Neural cell (in vitro differentiated cells): ENCODE data around the gene TTPAL. TPM values are rescaled to one million over a fixed set of nuclear protein-coding genes. Genes with fewer than 3 reads are reported as not detected.

Source experiments
- H2AFZ ChIP-seq: fragments of 200-600, 300-800 bp; sonication (generic), shearing (Covaris generic); 2 replicates; pipeline ENCODE4 v1.6.0; 2014; ENCODE audit warnings: low read depth, mild to moderate bottlenecking, antibody characterized with exemption, low read length, moderate library complexity
- H3F3A ChIP-seq: fragments of 200-600 bp; shearing (Covaris generic); 2 replicates; pipeline ENCODE4 v1.6.1; 2016; ENCODE audit warnings: mild to moderate bottlenecking, moderate library complexity, mixed read lengths, antibody characterized with exemption, low read length; ENCODE audit not compliant: insufficient read depth, poor library complexity, severe bottlenecking
- H3K27ac ChIP-seq: fragments of 200-600, 300-800 bp; sonication (generic), shearing (Covaris generic); 2 replicates; pipeline ENCODE4 v1.5.1; 2014; ENCODE audit warnings: mild to moderate bottlenecking, low read length, moderate library complexity
- H3K27me3 ChIP-seq: fragments of 300-800, 200-600 bp; sonication (generic), shearing (Covaris generic); 2 replicates; pipeline ENCODE4 v1.6.0; 2014; ENCODE audit warnings: mild to moderate bottlenecking, low read depth, low read length, moderate library complexity; ENCODE audit not compliant: insufficient read depth
- H3K36me3 ChIP-seq: fragments of 300-800, 200-600 bp; sonication (generic), shearing (Covaris generic); 2 replicates; pipeline ENCODE4 v1.5.1; 2014; ENCODE audit warnings: mild to moderate bottlenecking, antibody characterized with exemption, low read length, moderate library complexity; ENCODE audit not compliant: insufficient read depth
- H3K4me2 ChIP-seq: fragments of 300-800, 200-600 bp; sonication (generic), shearing (Covaris generic); 2 replicates; pipeline ENCODE4 v1.6.0; 2014; ENCODE audit warnings: mild to moderate bottlenecking, low read length
- H3K4me3 ChIP-seq: fragments of 300-800, 200-600 bp; sonication (generic), shearing (Covaris generic); 2 replicates; pipeline ENCODE4 v1.5.1; 2014; ENCODE audit warnings: mild to moderate bottlenecking, low read length, moderate library complexity
- H3K79me2 ChIP-seq: fragments of 200-600 bp; shearing (Covaris generic); replicated peaks from 2 replicates; pipeline ENCODE4 v1.6.0; 2014; ENCODE audit warnings: mild to moderate bottlenecking, low read length, moderate library complexity; ENCODE audit not compliant: insufficient read depth
- H3K9ac ChIP-seq: fragments of 300-800, 200-600 bp; sonication (generic), shearing (Covaris generic); 2 replicates; pipeline ENCODE4 v1.6.1; 2016; ENCODE audit warnings: mild to moderate bottlenecking, low read length, mixed read lengths
- H3K9me2 ChIP-seq: fragments of 200-600 bp; shearing (Covaris generic); 2 replicates; pipeline ENCODE4 v1.6.1; 2016; ENCODE audit warnings: mild to moderate bottlenecking, low read length, mixed read lengths; ENCODE audit not compliant: insufficient read depth
- H3K9me3 ChIP-seq: fragments of 200-600, 300-800 bp; sonication (generic), shearing (Covaris generic); 2 replicates; pipeline ENCODE4 v1.6.1; 2016; ENCODE audit warnings: mild to moderate bottlenecking, mixed run types, low read length, moderate library complexity, mixed read lengths
- H4K20me1 ChIP-seq: fragments of 200-600 bp; shearing (Covaris generic); 2 replicates; pipeline ENCODE4 v1.6.1; 2016; ENCODE audit warnings: mild to moderate bottlenecking, mixed run types; ENCODE audit not compliant: insufficient read depth
- CTCF ChIP-seq: fragments of 450-650 bp; IDR thresholded peaks from 2 replicates; pipeline ENCODE4 v1.5.1; 2014; ENCODE audit warnings: antibody characterized with exemption, mild to moderate bottlenecking, moderate library complexity; ENCODE audit not compliant: poor library complexity, severe bottlenecking
- EP300 ChIP-seq: fragments of 450-650 bp; conservative IDR thresholded peaks from 2 replicates; pipeline ENCODE4 v1.6.1; 2014; ENCODE audit warnings: antibody characterized with exemption, mild to moderate bottlenecking, moderate library complexity; ENCODE audit not compliant: poor library complexity, severe bottlenecking
- EZH2 ChIP-seq: fragments of 200-600, 300-800 bp; shearing (Covaris generic), sonication (generic); IDR thresholded peaks from 2 replicates; pipeline ENCODE4 v1.6.1; 2014; ENCODE audit warnings: antibody characterized with exemption, low read length, borderline replicate concordance, mild to moderate bottlenecking; ENCODE audit not compliant: insufficient read depth, poor library complexity, severe bottlenecking
- MXI1 ChIP-seq: fragments of 450-650 bp; conservative IDR thresholded peaks from 2 replicates; pipeline ENCODE4 v1.6.1; 2014; ENCODE audit warnings: antibody characterized with exemption, mild to moderate bottlenecking; ENCODE audit not compliant: poor library complexity, severe bottlenecking
- POLR2AphosphoS5 ChIP-seq: IDR thresholded peaks from 2 replicates; pipeline ENCODE4 v1.6.1; 2012
- RAD21 ChIP-seq: fragments of 450-650 bp; conservative IDR thresholded peaks from 2 replicates; pipeline ENCODE4 v1.6.1; 2014; ENCODE audit warnings: antibody characterized with exemption, mild to moderate bottlenecking, moderate library complexity
- REST ChIP-seq: IDR thresholded peaks from 2 replicates; pipeline ENCODE4 v1.6.1; 2012; ENCODE audit warnings: borderline replicate concordance
- SMC3 ChIP-seq: fragments of 450-650 bp; conservative IDR thresholded peaks from 2 replicates; pipeline ENCODE4 v1.6.1; 2014; ENCODE audit warnings: antibody characterized with exemption, mild to moderate bottlenecking, moderate library complexity; ENCODE audit not compliant: poor library complexity
- TAF1 ChIP-seq: IDR thresholded peaks from 2 replicates; pipeline ENCODE4 v1.6.1; 2012; ENCODE audit warnings: low read depth
- polyA plus RNA-seq: library from polyadenylated mRNA; depleted of rRNA; stranded (reverse); fragments of >200 nt; gene quantifications from 2 replicates; pipeline ENCODE4 v1.2.3, GENCODE V29; 2014

The TTPAL gene
- polyA plus RNA-seq, 1 donor from 2014 or later = 11.2 TPM

DNA sequence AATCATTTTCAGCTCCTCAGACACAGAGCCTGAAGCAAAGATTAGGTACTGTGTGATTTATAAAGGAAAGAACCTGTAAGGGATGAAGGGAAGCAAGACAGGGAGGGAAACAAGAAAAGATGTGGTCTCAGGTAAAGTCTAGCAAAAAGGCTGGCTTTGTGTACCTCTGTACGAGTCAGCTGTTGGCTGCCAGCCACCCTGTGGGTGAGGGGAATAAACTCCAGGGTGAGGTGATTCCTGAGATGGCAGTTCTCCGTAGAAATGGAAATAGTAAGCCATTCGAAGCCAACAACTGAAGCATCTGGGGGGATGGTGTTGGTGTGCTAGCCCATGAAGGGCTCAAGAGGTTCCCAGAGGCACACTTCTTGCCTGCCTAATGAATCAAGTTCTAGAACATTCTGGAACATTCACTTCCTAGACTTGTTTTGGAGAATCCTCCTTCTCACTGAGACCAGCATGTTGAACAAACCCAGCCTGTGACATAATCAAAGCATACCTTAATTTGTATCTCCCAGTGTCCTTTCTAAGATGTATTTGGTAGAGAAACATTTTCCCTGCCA lies 10.6 kb upstream of the TTPAL start:
- Histone ChIP-seq H3F3A (no peaks in the 10 kb centered on the region), H3K79me2 (no peaks in the 10 kb centered on the region), H3K27ac (no peak overlapping the region), H3K9me3 (no peaks in the 10 kb centered on the region), H3K9ac (no peak overlapping the region), H3K4me2 (no peak overlapping the region), H3K9me2 (no peaks in the 10 kb centered on the region), H3K27me3 (no peaks in the 10 kb centered on the region), H3K36me3 (no peaks in the 10 kb centered on the region), H3K4me3 (no peak overlapping the region), H2AFZ (no peak overlapping the region), H4K20me1 (no peaks in the 10 kb centered on the region)
- no peak for TF ChIP-seq SMC3
- TF ChIP-seq MXI1 = no peak
- no peak for TF ChIP-seq EZH2
- TF ChIP-seq CTCF = no peak

DNA sequence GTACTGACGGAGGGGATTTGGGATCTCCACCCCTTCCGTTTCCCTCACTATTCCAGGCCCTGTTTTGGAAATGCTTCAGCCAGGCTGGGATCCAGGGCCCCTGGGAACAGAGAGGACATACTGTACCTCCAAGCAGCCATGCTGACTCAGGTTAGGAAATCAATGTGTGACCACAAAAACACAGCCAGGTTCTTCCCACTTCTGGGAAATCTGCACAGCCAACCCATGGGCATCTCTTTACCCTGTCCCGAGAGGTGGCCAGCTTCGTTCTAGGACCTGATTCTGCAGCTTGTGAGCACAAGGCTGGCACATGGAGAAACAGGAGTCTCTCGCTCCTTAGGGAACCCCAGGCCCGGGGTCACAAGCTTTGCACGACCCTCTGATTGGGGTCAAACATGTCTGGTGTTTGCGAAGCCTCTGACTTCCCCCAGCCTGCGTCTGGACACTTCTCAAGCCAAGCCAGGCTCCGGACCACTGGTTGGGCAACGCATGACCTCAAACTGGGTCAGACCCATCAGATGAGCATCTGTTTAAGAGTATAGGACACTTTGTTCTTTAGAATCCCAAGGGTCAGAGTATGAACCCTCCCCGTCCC lies 8.3 kb upstream of the TTPAL start:
- Histone ChIP-seq H3K9me3 (no peaks in the 10 kb centered on the region), H3K36me3 (no peaks in the 10 kb centered on the region), H3K9ac (no peak overlapping the region), H2AFZ (no peak overlapping the region), H3K9me2 (no peaks in the 10 kb centered on the region), H3F3A (no peaks in the 10 kb centered on the region), H3K27me3 (no peaks in the 10 kb centered on the region), H3K4me2 (no peak overlapping the region), H3K79me2 (no peaks in the 10 kb centered on the region), H3K4me3 (no peak overlapping the region), H3K27ac (no peak overlapping the region), H4K20me1 (no peaks in the 10 kb centered on the region)
- TF ChIP-seq SMC3 (no peak), EP300 (no peak), POLR2AphosphoS5 (no peak), MXI1 (no peak), CTCF (no peak), EZH2 (no peak), RAD21 (no peak), TAF1 (no peak), REST (no peak)
